GM10847 (cell line): ENCODE results near the gene EPHA8.

Experiments
- POLR2A ChIP-seq: IDR thresholded peaks from 2 replicates; pipeline ENCODE4 v1.6.1; 2011; ENCODE audit not compliant: insufficient read length; ENCODE audit errors: extremely low read depth

Gene EPHA8

GRCh38 chr1:22627331-22627730, 64.0 kb downstream of the EPHA8 start:
- no peak for TF ChIP-seq POLR2A

GRCh38 chr1:22628698-22629444, 65.6 kb downstream of the EPHA8 start:
- no peak for TF ChIP-seq POLR2A

- no peak for TF ChIP-seq POLR2A
Observed at GRCh38 chr1:22629886-22630285, 66.6 kb downstream of the EPHA8 start.

GRCh38 chr1:22633697-22634463, 70.6 kb downstream of the EPHA8 start:
- no peak for TF ChIP-seq POLR2A

GRCh38 chr1:22635436-22635835, 72.1 kb downstream of the EPHA8 start:
- no peak for TF ChIP-seq POLR2A

- TF ChIP-seq POLR2A, result no peak
Observed at GRCh38 chr1:22636353-22636752, 73.1 kb downstream of the EPHA8 start, which contains the start of gene C1QA. TSS of gene C1QA (plus strand) at chr1:22636628. CDS start at chr1:22637617, 989 bp downstream.

GRCh38 chr1:22636927-22637326, 73.6 kb downstream of the EPHA8 start:
- TF ChIP-seq POLR2A, result no peak

GRCh38 chr1:22637907-22638445, 74.7 kb downstream of the EPHA8 start:
- no peak for TF ChIP-seq POLR2A

GRCh38 chr1:22638476-22639234, 75.4 kb downstream of the EPHA8 start:
- TF ChIP-seq POLR2A, result no peak

GRCh38 chr1:22639286-22639685, 76.0 kb downstream of the EPHA8 start:
- TF ChIP-seq POLR2A, result no peak

- TF ChIP-seq POLR2A, result no peak
Observed at GRCh38 chr1:22641247-22641646, 78.0 kb downstream of the EPHA8 start.

- no peak for TF ChIP-seq POLR2A
Observed at GRCh38 chr1:22641906-22642636, 78.8 kb downstream of the EPHA8 start.

GRCh38 chr1:22643381-22643780, 80.1 kb downstream of the EPHA8 start, which contains the start of gene C1QC:
TSS of gene C1QC (plus strand) at chr1:22643633. CDS start at chr1:22644024, 391 bp downstream.
- no peak for TF ChIP-seq POLR2A

- TF ChIP-seq POLR2A, result no peak
Observed at GRCh38 chr1:22643928-22644327, 80.6 kb downstream of the EPHA8 start.

GRCh38 chr1:22645931-22646330, 82.6 kb downstream of the EPHA8 start:
- TF ChIP-seq POLR2A, result no peak

- TF ChIP-seq POLR2A, result no peak
Observed at GRCh38 chr1:22646384-22646783, 83.1 kb downstream of the EPHA8 start.
